GM23248 (cell line): ENCODE results near the gene MYO9A.
"Not testable (repeated sequence)": the region's sequence is repeated elsewhere in the genome, so short reads cannot be mapped to it uniquely, and the experiment has no call there.

Experiments
- EZH2 ChIP-seq: fragments of 200-600 bp; sonication (generic); IDR thresholded peaks from 2 replicates; pipeline ENCODE4 v1.6.1; 2018; ENCODE audit warnings: antibody characterized with exemption, mild to moderate bottlenecking; ENCODE audit not compliant: insufficient read depth, poor library complexity, severe bottlenecking
- EZH2phosphoT487 ChIP-seq: fragments of 200-600 bp; sonication (generic); IDR thresholded peaks from 2 replicates; pipeline ENCODE4 v1.6.1; 2018; ENCODE audit warnings: antibody characterized with exemption, moderate library complexity, mild to moderate bottlenecking, low read depth; ENCODE audit not compliant: insufficient read depth

DNA sequence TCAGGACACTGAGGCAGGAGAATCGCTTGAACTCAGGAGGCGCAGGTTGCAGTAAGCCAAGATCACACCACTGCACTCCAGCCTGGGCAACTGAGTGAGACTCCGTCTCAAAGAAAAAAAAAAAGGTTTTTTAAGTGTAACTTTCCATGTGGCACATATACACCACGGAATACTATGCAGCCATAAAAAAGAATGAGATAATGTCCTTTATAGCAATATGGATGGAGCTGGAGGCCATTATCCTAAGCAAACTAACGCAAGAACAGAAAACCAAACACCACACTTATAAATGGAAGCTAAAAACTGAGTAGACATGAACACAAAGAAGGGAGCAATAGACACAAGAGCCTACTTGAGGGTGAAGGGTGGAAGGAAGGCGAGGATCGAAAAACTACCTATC, 64.7 kb downstream of the MYO9A start:
- TF ChIP-seq EZH2phosphoT487, EZH2: not testable (repeated sequence)
